NCI-H2029 treated with DMSO at 0.1 percent for 48 hours (cell line): Measurements from ENCODE around the gene LCN9.

Source experiments
- DNase-seq: peaks from one replicate; lab custom pipeline; 2025; lab: John Stamatoyannopoulos, UW

The LCN9 gene

GRCh38 chr9:135698767-135699166, 35.7 kb downstream of the LCN9 start:
- DNase-seq = no peak

- no peak for DNase-seq
Observed at GRCh38 chr9:135699440-135699839, 36.3 kb downstream of the LCN9 start, which contains the start of gene SOHLH1. Gene SOHLH1 (minus strand): TSS chr9:135699481. CDS start chr9:135699467, 14 bp downstream.

GRCh38 chr9:135700525-135700924, 37.4 kb downstream of the LCN9 start:
- no peak for DNase-seq

GRCh38 chr9:135701067-135701958, 38.2 kb downstream of the LCN9 start:
- no peak for DNase-seq

- DNase-seq = no peak
Observed at GRCh38 chr9:135701959-135702721, 39.0 kb downstream of the LCN9 start, which contains the start of gene KCNT1. Gene KCNT1 (plus strand): TSS chr9:135702185. CDS start chr9:135702259, 74 bp downstream.

- no peak for DNase-seq
Observed at GRCh38 chr9:135703726-135704125, 40.6 kb downstream of the LCN9 start.

GRCh38 chr9:135704483-135704882, 41.4 kb downstream of the LCN9 start:
- no peak for DNase-seq

- peak; percentile 12 for DNase-seq
Observed at GRCh38 chr9:135705376-135705775, 42.3 kb downstream of the LCN9 start.

GRCh38 chr9:135706288-135706687, 43.2 kb downstream of the LCN9 start:
- no peak for DNase-seq

GRCh38 chr9:135707252-135708138, 44.4 kb downstream of the LCN9 start:
- no peak for DNase-seq

- DNase-seq = no peak
Observed at GRCh38 chr9:135708164-135708563, 45.1 kb downstream of the LCN9 start.

GRCh38 chr9:135711391-135711790, 48.3 kb downstream of the LCN9 start:
- no peak for DNase-seq

- no peak for DNase-seq
Observed at GRCh38 chr9:135711881-135712280, 48.8 kb downstream of the LCN9 start.

- DNase-seq = no peak
Observed at GRCh38 chr9:135712613-135713295, 49.6 kb downstream of the LCN9 start.

- no peak for DNase-seq
Observed at GRCh38 chr9:135714242-135715055, 51.3 kb downstream of the LCN9 start.

GRCh38 chr9:135715056-135715595, 52.0 kb downstream of the LCN9 start:
- no peak for DNase-seq

GRCh38 chr9:135716045-135716444, 52.9 kb downstream of the LCN9 start:
- no peak for DNase-seq
